ENCODE measurements around the gene TEAD1.
"Not testable (repeated sequence)": the region's sequence is repeated elsewhere in the genome, so short reads cannot be mapped to it uniquely, and the experiment has no call there.

TEAD1 gene

DNA sequence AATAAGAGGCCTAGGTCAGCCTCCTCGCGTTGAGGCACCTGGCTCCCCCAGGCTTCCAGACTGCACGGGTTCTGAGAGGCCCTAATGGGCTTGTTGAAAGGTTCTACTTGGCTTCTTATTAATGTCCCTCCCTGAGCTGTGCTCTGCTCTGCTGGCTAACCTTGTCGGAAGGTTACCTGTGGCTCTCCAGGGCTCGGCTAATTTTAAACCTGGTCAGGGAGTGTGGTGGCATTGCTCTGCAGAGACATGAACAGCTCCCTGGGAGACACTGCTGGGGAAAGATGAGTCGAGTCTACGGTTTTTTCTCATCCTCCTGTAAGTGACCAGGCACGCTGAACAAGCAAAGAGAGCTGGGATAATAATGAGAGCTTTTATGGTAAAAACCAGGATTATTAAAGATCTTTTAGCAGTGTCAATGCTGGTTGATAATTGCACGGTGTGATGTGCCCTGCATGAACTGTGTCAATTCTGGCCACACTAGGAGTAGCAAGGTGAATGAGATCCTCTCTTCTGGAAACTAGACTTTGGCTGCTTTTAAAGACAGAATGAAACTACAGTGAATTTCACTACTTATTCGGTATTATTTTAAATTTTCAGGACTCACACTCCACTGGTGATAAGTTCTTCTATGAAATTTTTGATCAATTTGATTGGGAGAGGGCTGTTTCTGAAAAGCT is 70.7 kb downstream of the TEAD1 start:
- DNase-seq, result no peak

DNA sequence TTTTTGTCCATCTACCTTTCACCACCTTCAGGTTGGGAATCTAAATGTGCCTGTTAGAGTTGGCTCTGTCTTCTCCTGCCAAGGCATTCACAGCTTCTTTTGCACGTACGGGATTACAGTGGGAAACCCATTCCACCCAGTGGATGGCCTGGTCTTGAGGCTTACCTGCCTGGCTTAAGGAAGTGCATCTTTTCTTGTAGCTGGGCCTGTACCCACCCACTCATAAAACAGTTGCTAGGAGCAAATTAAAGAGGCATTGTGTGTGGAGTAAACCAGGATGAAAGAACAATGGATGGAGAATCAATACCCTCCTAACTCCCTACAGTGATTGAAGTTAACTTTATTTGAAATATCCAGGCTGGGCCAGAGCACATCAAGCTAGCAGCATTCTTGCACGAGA is 71.6 kb downstream of the TEAD1 start:
- DNase-seq, result no peak

DNA sequence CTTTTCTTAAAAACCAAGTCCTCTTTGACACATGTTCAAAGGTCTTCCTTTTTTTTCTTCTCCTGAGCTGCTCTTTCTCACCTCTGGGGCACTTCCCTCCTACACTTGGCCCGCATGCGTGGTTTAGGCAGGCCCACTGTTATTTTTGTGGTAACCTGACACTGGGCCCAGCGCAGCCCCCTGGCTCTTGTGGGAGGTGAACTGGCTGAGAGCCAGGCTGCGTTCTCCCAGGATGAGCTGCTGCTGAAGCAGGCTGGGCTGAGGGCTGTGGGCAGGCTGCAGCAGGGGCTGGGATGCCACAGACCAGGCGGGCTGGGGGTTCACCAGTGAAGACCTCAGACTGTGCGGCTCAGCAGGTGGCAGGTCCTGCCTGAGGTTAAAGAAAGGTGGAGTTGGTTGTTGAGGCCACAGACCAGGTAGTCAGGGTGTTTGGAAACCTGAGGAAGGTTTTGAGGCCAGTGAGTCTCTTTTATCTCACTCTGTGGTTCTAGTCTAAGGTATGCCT is 72.4 kb downstream of the TEAD1 start:
- no peak for DNase-seq

DNA sequence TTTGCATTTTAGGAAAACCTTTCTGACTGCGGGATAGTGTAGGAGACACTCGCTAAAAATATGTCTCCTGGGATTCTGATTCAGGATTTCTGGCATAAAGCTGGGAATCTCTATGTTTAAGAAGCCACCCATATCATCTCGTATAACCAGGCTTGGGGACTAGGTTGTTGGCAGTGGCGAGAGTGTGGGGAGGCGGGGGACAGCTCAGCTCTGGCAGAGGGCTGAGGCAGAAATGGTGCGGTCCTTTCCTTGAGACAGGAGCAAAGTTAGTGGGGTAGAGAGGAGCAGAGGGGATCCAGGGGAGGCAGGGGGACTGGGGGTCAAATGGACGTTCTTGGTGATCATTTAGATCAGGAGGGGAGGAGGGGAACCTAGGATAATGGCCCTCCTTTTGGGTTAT is 74.3 kb downstream of the TEAD1 start:
- DNase-seq, result no peak

DNA sequence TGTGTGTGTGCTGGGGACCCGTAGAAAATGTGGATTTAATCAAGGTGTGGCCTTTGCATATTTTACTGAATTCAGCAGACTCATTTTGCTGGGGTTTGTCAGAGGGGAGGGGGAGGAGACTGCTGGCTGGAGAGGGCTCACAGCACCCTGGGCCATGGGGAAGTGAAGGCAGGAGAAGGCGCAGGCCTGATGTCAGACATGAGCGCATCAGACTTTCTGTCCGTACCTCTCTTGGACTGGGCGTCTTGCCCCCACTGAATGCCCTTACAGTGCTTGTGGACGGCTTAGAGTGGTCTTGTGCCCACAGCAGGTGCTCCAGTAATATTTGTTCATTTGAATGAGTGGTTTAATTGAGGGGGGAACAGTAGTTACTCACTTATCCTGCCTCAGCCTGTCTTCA is 75.2 kb downstream of the TEAD1 start:
- no peak for DNase-seq

DNA sequence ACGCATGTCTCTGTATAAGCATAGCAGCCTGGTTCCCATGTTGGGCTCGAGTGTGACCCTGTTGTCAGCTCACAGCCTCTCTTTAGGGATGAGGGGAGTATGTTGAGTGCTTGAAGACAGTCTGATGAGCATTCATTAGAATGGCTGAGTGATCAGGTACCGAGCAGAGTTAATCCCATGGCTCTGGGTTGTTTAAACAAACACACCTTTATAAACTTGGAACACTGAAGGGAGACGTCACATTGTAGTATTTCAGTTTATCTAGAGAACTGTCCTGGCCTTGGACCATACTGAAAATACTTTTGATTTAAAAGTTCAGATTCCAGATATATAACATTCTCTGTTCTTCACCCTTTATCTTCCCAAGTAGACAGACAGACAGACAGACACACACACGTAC is 76.0 kb downstream of the TEAD1 start:
- DNase-seq, result no peak

DNA sequence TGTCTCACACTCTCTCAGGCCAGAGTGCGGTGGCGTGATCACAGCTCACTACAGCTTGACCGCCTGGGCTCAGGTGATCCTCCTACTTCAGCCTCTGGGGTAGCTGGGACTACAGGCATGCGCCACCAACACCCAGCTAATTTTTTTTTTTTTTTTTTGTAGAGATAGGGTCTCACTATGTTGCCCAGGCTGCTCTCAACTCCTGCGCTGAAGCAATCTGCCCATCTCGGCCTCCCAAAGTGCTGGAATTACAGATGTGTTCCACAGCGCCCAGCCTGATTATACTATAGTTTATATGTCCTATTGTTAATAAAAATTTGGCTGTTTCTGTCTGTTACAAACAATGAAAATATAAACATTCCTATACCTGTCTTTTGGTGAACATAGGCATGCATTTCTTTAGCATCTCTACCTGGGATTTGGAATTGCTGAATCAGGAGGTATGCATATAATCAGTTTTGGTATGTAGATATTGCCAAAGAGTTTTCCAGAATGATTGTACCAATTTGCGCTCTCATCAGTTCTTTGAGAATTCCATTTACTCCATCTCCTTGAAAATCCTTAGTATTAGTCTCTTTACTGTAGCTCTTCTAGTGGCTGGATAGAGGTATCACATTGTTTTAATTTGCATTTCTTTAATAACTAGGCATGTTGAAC is 78.8 kb downstream of the TEAD1 start:
- no peak for DNase-seq

DNA sequence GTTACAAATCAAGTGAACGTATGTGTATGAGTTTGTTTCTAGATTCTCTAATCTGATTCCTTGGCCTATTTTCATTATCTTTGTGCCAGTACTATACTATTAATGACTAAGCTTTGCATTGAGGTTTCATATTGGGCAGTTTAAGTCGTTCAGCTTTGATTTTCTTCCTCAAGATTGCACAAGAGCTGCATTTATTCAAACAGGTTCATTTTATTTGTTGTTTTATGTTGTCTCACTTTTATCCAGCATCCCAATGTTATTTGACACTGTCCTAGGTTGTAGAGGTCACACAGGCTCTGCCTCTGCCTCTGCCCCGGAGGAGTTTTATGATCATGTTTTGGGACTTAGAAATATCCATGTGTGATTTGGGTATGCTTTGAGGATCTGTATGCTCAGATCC is 79.8 kb downstream of the TEAD1 start:
- no peak for DNase-seq

DNA sequence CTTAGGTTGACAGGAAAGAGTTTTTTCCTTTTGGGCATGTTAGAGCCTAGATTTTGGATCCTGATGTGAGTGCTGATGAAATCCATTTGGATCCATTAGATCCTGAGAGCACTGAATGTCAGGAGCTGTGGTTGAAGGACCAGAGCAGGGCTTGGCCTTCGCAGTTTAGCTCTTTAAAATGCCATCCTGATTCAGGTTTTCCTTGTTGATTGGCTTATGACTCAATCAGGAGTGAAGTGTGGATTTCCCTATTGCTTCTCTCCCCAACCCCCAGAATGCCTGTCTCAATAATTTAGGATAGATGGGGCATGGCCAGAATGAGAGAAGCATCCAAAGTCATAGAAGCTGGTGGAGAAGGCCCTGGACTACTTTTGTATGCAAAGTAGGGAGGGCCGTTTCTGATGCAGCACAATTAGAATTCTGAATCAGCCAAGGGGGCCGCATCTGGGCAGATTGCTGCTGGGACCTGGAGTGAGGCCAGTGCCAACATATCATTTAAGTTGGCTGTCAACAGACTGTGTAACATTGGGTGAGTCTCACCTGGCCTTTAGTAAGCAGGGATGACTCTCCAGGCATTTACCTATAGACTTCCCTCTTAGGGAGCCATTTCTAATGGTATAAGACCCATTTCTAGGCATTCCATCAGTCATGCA is 80.5 kb downstream of the TEAD1 start:
- DNase-seq, result no peak

DNA sequence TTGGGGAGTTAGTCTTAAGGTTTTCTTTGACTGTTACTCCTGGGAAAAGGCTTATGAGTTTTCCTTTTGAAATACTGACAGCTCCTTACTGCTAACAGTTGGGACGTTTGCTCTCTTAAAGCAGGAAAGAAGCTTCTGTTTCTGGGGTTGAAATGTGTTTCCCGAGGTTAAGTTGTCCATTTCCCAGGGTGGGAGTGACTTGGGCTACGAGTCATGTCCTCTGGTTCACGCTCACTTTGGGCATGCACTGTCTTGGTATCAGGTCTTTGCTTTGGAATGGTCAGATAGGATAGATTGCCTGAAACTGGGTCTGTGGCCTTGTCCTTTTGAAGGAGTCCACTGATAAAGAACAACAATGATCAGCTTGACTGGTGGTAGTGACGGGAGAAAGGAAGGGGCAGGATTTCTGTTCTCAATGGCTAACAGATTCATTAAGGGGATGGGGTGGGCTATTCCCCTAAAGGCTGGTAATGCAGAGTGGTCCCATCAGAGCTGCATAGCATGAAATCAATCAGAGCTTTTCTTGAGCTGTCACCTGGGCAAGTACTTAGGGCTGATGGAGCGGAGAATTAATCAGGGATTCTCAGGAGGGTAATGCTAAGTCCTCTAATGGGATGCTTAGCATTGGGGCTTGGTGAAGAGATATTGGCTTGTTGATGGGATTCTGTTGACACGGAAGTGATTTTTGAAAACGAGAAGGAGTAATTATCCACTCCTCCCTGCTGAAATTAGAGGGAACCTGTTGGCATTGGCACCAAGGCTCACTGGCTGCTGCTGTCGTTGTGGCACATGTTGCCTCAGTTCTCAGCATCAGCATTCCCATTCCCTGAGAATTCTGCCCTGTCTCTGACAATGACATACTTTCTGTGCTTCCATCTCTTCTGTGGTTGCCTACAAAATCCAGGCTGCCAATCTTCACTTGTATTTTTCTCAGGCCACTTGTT is 81.6 kb downstream of the TEAD1 start:
- DNase-seq, result no peak

DNA sequence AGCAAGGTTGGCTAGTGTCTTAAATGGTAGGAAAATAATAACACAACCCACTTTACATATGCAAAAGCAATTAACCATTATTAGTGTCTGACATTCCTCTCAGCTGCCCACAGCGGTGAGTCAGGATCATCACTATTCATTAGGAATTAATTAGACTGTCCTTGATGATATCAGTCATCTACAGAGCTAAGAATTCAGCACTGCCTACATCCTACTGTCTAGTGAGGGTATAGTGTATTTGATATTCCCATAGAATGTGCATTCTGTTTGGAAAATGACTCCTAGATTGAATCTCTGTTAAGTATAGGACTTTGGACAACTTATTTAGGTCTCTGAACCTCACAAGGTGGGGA is 82.2 kb downstream of the TEAD1 start:
- no peak for DNase-seq

DNA sequence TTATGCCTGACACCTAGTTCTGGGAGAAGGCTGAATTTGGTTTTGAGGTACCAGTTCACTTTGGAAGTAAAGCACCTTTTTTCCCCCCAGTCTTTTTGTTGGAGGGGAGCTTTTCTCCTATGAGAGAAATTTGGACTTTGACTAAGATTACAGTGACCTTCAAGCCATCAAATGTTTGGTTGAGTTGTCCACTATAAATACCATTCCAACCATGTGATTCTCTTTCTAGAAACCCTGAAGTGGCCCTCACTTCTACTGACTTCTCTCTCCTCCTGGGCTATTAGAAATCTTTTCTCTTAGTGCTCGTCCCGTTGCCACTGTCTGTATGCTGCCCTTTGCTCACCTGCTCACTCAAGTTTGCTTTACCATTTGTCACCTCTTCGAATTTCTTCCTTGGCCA is 82.6 kb downstream of the TEAD1 start:
- DNase-seq, result no peak

DNA sequence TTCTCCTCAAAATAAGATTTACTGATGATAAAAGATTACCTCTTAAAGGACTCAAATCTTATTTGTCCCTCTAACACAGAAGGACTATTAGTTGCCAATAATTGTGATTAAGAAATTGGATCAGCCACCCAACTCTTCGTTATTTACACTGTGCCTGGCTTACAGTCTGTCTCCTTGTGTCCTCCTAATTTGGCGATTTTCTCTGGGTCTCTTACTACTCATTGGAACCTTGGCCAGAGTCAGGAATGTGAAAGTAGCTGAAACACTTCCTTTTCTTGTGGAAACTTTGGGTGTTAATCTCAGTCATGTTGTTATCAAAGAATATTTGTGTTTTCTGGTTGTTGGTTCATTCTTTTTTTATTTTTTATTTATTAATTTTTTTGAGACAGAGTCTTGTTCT is 83.2 kb downstream of the TEAD1 start:
- DNase-seq, result no peak

DNA sequence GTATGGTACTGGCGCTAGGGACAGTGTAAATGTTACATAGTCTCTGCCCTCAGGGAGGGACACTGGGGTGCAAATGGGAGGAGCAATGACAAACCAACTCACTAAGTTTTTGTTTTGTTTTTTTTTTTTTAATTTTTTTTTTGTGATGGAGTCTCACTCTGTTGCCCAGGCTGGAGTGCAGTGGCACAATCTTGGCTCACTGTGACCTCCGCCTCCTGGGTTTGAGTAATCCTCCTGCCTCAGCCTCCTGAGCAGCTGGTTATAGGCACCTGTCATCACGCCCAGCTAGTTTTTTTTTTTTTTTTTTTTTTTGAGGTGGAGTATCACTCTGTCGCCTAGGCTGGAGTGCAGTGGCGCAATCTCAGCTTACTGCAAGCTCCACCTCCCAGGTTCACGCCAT is 83.9 kb downstream of the TEAD1 start:
- DNase-seq, result not testable (repeated sequence)

DNA sequence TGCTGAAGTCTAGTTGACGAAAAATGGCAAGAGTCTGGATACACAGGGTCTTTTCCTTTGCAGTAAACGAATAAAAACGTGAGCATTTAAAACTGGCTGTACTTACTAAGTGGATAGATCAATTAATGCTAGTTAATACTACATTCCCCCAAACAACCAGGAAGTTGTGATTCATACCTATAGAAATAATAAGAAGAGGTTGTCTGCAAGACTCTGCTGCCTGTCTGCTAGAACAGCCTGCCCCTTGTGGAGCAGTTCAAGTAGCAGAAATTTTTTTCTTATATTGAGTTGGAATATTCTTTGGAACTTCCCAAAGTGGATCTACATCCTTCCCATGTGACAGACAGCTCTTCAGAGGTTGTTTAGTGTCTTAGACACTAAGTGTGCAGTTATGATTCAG is 86.8 kb downstream of the TEAD1 start:
- DNase-seq, result no peak

DNA sequence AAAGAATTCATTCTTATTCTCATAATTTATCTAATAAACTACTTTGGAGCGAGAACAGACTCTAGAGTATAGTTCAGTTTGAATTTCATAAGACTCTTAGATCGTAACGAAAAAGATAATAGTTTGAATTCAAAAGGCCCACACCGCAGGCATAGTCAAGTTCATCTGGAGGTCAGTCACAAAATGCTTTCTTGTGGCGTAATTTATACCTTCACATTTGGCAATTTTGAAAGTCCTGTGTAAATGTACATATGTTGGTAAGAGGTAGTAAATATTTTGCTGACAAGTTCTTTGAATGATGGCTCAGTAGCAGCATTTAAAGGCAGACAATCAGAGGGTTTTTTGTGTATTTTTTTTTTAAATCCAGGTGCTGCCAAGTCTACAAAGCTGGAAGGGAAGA is 88.1 kb downstream of the TEAD1 start:
- DNase-seq, result no peak

DNA sequence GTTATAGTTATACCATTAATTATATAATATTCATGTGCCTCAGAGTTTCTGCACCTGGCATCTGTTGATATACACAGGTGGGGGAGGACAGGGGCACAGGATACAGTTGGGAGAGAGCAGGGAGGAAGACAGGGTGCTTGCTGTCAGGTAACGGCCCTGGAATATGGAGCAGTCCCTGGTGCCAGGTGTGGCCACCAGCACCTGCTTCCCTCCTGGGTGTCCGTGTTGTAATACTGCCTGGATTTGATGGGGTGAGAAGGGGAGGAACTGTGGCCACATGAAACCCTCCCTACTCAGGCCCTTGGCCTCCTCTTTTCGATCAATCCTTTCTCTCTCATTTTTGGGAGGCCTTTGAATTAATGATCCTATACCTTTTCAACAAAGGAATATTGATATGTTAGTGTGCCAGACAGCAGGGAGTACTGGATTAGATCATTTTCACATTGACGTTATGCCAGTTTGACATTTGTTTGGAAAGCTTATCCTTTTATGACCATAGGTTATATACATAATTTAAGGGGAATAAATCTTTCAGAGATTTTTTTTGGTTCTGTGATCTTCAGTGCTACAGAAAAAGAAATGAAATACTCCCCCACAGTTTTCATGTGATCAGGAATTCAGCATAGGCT is 88.6 kb downstream of the TEAD1 start:
- no peak for DNase-seq

DNA sequence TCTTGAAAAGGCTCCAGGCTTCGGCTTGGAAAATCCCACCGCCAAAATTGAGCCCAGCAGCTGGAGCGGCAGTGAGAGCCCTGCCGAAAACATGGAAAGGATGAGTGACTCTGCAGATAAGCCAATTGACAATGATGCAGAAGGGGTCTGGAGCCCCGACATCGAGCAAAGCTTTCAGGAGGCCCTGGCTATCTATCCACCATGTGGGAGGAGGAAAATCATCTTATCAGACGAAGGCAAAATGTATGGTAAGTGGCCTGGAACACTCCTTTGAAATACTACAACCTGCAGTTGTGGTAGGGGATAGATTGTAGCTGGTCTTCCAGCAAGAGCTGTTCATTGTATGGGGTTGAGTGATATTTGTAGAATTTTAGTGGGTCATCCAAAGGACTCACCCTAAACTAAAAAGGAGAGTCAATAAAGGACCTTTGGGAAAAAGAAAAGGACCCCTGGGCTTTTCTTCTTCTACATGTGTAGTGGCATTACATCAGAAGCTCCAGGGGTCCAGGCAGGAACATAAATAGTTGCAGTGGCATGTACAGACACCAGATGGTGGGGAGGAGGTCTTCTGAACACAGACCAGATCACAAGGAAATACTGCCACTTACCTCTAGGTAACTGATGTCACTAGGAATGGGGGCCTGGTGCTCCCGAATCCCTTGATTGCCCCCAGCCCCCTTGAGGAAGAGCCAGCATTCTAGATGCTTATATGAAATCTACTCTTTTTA is 90.1 kb downstream of the TEAD1 start:
- DNase-seq, result no peak

DNA sequence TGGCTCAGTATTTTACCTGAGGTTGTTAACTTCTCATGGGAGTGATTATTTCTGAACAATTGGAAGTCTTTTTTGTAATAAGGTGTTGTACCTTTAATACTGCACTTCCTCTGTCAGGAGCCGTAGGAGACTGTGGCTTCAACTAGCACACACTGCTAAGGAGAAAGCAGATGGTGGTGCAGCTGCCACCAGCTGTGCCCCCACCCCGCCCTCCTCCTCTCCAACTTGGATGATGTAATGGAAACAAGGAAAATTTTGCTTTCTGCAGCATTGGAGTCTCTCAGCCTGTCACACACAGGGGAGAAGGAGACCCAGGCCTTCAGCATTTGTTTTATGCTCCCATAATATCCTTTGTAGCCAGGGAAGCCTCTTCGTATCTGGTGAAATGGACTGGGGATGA is 91.2 kb downstream of the TEAD1 start:
- DNase-seq, result no peak

DNA sequence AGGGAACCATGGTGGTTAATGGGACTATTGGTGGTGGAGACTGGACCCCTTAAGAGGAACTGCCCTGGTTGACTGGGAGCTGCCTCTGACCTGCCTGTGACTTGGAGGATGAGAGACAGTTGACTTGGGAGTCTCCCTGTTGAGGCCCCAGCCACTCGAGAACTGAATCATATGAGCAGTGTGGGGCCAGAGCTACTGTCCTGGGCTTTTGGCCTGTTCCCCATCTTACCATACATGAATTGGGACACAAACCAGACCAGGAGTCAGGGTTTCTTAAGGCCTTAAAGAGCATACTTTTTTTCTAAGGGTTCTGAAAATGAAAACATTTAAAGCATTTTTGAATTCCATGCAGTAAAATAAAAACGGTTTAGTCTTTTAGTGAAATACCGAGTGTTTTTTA is 92.8 kb downstream of the TEAD1 start:
- no peak for DNase-seq

DNA sequence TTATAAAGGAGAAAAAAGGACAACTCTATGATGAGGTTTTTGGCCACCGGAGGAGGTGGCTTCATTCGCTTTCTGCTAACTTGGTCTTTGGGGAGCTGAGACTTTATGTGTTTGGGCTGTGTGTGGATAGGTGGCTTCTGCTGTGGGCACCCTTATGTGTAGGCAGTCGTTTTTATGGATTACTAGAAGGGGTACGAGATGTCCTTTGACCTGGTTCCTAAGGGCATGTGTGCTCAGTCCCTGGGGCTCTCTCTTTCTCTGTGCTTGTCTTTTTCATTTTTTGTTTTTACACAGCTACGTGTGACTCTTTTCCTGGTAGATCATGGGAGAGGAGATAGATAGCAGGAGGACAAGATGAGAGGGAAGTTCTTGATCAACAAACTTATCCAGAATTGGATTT is 93.4 kb downstream of the TEAD1 start:
- no peak for DNase-seq

Data from GF-D8 (cell line).